ENCODE results near the gene RASSF9.

Gene RASSF9

DNA sequence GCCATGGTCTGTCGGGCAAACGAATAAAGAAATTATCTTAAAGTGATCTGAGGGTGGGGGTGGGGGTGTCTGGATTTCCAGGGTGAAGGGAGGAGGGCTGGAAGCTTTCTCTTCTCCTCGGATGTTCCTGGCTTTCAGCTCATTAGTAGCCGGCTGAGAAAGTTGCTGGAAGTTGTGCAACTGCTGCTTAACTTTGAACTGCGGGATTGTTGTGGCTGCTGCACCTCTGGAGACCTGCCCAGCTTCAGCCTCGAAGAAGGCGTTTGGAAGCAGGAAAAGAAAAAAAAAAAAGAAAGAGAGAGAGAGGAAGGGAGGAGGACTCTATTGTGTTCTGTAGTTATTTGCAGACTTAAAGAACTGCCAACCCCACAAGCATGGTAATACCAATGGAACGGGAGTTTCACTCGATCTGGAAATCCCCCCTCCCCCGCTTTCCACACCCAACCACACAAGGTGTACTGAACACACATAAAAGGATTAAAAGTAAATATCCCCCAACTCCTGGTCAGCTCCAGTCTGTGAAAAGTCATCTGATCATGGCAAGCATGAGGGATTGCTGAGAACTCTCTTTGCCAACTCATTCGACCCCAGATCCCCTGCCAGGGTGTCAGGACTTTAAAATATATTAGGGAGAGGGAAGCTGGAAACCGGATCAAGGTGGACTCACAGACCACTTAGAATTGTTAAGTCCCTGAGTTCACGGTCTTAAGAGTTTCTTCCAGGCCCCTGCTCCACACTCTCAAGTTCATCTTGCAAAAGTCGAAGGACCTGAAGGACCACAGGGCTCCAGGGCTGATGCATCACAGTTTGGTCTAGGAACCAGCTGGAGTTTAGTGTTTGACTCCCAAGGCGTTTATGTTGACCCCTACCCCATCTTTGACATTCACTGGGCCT is at the start of gene RASSF9:
RASSF9 (minus strand) TSS at position 213 of the 894 bp plus-strand sequence; CDS start at position 5, 208 bp downstream.
- peak; percentile 22 for DNase-seq (ENCODE audit: low read depth)

DNA sequence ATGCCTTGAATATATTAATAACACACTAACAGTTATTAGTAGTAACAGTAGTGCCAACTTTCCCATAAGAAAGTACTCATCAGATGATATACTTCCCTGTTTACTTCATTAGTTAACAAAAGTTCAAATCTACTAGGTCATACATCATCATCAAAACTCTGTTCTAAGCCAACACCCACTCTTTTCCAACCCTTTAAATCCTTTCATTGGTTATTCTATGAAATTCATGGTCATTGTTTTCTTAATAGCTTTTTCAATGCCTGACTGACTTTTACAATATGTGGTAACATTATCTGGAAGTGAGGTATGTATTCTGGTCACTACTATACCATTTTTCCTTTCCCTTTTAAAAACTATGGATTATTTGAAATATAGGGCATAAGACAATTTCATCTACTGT is 47.6 kb upstream of the RASSF9 start:
- DNase-seq (ENCODE audit: low read depth): no peak

DNA sequence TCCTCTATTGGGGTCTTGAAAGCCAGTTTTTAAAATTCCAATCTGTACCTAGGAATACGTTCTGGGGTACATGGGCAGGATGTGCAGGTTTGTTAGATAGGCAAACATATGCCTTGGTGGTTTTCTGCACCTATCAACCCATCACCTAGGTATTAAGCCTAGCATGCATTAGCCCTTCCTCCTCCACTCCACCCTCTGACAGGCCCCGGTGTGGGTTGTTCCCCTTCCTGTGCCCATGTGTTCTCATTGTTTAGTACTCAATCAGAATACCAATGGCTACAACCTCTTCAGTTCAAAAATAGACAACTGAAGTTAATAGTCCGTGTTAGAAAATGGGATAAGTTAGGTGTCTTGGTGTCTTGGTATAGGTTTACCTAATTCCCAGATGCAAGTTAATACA is 41.2 kb upstream of the RASSF9 start:
- no peak for DNase-seq (ENCODE audit: low read depth)

DNA sequence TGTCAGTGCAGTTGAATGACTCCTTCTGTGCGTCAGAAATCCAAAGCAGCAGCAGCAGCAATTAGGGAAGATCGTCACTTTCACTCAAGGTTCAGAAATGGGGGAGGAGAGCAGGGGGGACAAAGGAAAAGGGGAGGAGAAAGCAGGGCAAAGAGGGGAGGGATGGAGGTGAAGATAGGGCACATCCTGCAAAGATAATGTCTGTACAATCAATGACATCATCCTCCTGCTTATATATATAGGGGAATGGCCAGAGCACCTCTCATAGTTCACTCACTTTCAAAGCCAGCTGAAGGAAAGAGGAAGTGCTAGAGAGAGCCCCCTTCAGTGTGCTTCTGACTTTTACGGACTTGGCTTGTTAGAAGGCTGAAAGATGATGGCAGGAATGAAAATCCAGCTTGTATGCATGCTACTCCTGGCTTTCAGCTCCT is 37.8 kb upstream of the RASSF9 start, which contains the start of gene NTS:
NTS (plus strand) TSS at position 265 of the 431 bp plus-strand sequence; CDS start at position 374, 109 bp downstream.
- no peak for DNase-seq (ENCODE audit: low read depth)

DNA sequence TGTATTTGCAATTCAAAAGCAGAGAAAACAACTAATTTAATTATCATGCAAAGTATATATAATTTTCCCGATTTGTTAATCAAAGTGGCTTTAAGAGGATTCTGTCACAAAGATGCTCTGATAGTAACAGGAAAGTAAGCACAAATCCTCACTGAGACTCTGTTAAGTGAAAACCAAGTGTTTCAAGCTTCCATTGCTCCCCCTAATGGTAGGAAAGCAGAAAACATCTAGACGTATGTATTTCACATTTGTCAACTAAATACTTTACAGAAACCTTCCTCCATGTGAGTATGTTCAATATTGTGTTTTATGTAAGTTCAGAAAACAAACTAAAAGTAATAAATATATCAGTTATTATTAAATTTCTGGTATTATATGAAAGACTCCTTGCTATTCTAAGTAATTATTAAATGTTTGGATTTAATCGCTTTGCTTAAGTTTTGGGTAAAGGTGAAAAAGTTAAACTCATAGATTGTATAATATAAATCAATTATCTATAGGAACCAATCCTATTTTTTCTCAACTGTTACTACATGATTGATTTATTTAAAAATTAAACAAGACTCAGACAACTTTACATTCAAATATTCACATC is 36.4 kb upstream of the RASSF9 start:
- peak; percentile 56 for DNase-seq (ENCODE audit: low read depth)

DNA sequence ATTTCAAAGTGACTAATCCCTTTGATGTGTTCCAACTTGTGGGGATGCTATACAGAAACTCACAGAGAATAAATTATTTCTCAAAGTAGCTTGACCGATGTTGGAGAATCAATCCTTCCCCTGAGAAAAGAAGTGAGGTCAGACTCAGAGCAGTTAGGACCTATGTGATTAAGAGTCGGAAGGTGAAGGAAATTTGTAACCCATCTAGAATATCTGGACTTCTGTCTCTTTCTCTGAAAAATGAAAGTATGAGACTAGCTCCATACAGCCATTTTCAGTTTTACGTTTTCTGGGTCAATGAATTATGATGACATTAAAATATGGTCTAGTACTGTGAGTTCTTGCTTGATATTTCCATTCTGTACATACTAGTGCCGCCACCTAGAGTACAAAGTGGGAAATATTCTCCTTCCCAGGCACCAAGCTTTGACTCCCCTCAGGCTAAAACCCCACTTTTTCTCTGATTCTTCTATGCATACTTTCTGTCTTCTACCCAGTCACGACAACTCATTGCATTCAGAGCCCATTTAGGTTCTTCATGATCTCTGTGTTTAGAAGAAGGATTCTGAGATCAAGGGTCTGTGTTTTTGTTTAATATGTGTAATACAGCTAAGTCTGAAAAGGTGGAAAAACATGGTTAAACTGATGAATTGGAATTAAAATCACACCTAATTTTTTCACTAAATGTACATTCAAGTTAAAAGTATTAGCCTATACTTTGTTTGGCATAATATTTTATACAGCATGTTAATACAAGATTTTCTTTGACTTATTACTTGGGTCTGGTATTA is 31.0 kb upstream of the RASSF9 start:
- peak; percentile 50 for DNase-seq (ENCODE audit: low read depth)

DNA sequence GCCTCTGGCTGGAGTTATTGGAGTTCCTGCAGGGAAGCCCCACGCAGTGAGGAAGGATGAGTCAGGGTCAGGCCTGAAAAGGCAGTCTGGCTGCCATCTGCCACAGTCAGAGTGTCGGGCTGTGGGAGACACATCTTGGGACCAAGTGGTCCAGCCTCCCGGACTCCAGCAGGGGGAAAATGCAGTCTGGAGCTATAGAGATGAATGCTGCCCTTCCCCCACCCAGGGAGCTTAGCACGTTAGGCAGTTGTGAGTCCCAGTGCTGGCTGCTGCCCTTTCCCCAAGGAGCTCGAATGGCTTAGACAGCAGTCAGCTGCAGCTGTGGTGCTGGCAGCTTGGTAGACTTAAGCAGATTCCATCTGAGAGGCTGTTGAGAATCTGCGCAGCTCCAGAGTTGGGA is 29.7 kb upstream of the RASSF9 start:
- DNase-seq (ENCODE audit: low read depth): peak; percentile 2

DNA sequence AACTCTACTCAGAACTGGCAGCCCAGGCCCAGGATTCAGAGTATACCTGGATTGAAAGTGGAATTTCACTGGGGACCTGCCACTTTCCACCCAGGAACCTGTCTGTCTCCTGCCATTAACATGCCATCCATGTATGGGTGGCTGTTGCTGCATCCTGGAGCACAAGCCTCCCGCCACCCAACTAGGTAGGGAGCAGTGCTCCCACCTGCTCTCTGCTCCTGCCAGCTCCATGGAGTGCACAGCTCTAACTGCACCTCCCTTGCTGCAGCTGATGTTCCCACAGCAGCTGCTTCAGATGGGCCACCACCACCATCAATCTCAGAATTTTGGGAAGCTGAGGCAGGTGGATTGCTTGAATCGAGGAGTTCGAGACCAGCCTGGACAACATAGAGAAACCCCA is 20.8 kb upstream of the RASSF9 start:
- DNase-seq (ENCODE audit: low read depth): no peak

DNA sequence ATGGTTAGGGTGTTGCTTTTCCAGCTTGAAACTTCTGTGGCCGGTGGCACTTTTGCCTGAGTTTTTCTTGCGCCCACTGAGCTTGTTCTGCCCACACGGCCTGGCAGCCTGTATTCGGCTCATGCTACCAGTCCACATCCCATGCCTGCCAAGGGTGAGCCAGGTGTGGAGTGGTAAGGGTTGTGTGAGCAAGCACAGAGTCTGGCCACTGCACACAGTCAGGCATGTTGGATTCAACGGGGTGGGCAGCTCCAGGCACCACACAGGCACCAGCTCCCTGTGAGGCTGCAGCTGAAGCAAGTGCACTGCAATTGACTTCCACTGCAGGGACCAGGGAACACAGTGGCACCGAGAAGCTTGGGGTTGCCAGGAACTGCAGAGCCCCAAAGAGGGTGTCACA is 19.1 kb upstream of the RASSF9 start:
- no peak for DNase-seq (ENCODE audit: low read depth)

DNA sequence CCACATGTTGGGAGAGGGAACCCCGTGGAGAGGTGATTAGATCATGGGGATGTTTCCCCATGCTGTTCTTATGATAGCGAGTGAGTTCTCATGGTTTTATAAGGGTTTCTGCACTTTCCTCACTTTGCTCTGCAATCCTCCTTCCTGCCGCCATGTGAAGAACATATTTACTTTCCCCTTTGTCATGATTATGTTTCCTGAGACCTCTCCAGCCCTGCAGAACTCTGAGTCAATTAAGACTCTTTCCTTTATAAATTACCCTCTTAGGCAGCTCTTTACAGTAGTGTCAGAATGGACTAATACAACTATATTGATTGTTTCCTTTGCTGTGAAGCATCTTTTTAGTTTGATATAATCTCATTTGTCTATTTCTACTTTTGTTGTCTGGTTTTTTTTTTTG is 13.1 kb upstream of the RASSF9 start:
- no peak for DNase-seq (ENCODE audit: low read depth)

DNA sequence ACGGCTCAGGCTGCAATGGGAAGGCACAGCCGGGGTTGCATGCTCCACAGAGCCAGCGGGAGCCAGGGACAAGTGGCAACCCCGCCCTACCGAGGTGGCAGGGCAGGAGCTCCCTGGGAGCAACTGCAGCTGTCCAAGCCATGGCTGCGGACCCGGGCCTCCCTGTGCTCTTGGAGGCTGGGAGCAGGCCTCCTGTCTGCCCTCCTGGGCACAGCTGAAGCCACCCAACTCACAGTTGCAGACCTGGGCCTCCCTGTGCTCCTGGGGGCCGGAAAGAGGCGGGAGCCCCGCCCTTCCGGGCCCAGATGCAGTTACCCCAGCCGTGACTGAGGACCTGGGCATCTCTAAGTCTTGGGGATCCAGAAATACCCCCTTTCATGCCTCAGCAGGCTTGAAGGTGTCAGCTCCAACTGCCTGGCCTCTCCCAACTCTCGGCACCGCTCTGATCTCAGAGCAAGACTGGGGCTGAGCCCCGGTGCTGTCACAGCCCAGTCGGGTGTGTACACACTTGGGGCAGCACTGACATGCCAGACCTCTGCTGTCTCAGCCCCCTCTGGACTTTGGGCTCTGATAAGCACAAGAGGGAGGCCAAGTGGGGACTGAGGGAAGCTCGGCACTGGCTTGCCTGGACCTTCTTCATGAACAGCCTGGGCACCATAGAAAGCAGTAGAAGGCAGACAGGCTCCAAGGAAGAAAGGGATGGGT is 7.5 kb upstream of the RASSF9 start:
- DNase-seq (ENCODE audit: low read depth): no peak

DNA sequence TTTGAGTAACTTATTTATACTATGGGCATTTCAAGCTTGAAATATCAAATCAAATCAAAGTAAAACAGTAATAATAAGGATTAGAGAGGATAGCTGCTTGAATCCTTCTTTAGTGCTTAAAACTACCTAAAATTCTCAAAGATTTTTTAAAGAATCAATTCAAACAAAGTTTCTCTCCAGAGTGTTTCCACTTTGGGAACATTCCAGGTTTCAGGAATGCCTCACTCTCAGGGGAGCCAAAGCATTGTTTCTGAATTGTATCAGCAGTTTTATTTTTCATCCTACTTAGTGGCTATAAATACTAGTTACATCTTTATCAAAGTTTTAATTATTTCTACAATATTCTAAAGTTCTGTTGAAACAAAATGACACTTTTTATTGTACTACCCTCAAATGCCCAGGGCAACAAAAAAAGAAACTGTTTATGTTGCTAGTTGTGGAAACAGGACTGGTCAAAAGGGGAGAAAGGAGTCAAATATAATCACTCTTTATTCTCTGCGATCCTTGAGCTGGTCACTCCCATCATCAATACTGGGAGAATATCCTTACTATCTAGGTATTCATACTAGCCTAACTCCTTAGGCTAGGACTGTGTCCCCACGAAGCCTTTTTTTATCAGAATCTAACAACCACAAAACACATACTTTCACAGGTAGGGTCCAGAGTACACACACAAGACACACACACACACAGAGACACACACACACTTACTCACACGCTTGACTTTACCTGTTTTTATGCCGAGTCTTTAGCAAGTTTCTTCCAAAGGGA is 598 bp downstream of the RASSF9 start:
- no peak for DNase-seq (ENCODE audit: low read depth)

DNA sequence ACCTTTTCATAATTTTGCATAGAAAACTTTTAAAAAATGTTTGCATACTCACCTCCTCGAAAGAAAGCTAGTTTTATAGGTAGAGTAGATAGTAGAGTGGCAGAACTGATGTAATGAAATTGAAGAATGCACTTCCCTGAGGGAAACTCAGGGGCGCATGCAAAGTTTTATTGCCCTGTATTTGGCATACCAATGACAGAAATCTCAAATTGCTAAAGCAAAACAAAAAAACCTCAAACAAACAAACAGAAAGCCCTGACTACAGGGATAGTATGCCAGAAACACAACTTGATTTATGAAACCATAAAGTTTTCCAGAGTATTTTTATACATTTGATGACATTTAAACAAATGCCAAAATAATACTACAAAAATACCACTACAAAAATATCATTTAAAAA is 1.8 kb downstream of the RASSF9 start:
- no peak for DNase-seq (ENCODE audit: low read depth)

DNA sequence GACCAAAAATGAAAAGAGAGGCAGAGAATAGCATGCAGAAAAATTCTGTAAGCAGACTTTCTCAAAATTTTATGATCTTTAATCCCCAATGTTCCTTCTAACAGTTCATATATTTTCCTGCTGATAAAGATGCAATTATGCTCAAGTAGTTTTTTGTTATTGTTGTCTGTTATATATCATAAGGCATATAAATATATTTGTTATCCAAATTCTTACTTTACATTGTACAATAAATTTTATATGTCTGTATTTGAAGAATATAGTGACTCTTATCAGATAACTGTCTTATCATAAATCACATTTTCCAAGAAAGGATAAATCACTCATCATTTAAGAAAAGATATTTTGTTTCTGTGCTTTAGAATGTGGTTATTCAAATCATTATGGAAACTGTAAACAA is 2.6 kb downstream of the RASSF9 start:
- no peak for DNase-seq (ENCODE audit: low read depth)

DNA sequence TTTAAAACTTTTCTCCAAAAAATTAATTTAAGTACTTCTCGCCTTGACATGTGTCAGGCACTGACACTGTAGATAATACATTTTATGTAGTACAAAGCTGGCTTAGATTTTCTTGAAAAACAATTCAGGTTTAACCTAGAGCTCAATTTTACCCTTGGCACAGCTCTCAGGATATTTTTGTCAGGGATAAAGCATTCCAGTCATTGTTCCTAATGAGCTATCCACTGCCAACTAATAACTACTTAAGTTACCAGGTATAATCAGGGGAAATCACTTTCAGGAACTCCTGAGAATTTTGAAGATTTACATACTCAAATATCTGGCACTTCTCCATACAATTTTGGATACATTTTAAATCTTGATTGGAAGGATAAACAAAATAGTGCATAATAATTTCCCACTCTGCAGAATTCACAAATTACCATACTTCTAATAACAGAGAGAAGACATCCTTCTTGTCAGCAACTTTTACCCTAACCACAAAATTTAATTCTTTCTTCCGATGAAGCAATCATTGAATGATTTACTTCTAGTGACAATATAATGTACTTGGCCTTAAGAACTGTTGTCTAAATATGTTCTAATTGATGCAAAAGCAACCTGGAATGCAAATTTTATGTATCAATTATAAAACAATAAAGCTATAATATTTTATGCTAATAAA is 4.8 kb downstream of the RASSF9 start:
- DNase-seq (ENCODE audit: low read depth): no peak

DNA sequence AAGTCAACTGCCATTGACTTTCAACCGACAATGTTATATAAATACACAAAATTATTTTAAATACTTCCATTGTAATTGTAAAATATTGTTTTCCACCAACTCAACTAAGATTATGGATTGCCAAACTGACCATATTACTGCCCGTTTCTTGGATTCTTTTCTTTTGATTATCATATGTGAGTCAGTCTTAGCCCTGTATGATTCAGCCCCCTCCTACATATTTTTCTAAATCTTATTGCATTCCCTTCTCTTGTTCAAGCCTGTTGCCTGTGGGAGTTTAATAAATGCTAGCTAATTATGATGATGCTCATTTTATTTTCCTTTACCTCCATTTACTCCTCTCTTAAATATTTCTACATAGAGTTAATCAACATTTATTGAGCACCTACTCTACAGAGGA is 6.8 kb downstream of the RASSF9 start:
- DNase-seq (ENCODE audit: low read depth): no peak

DNA sequence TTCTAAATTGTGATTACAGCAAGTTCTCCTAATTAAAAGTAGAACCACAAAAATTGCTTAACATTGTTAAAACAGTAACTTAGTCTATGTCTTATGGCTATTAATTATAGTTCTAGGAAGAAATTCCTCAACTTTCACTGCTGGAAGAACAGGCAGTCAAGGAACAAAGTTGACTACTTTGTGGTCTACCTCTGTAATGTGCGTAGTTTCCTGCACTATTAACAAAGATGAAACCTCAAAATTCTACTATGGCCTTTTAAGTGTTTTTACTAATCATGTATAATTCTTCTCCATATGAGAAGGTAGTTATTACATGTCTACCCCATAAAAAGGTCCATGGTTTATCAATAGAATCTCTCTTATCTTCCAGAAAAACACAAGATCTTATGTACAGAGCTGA is 7.6 kb downstream of the RASSF9 start:
- DNase-seq (ENCODE audit: low read depth): no peak

DNA sequence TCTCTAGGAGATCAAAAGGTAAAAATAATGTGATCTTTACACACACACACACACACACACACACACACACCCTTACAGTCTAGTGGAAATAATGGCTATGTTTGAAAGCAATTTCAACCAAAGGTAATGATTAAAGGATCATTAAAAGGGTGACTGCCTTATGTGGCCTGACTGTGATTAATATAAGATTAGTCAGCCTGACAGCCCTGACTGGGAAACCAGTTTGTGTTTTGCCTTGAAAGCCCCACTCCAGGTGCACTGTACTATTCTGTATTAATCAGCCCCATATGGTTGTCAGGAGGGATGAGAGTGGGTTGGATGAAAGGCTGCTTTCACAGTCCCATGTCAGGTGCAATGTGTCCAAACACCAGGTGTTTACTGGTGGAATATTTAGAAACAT is 10.5 kb downstream of the RASSF9 start:
- no peak for DNase-seq (ENCODE audit: low read depth)

DNA sequence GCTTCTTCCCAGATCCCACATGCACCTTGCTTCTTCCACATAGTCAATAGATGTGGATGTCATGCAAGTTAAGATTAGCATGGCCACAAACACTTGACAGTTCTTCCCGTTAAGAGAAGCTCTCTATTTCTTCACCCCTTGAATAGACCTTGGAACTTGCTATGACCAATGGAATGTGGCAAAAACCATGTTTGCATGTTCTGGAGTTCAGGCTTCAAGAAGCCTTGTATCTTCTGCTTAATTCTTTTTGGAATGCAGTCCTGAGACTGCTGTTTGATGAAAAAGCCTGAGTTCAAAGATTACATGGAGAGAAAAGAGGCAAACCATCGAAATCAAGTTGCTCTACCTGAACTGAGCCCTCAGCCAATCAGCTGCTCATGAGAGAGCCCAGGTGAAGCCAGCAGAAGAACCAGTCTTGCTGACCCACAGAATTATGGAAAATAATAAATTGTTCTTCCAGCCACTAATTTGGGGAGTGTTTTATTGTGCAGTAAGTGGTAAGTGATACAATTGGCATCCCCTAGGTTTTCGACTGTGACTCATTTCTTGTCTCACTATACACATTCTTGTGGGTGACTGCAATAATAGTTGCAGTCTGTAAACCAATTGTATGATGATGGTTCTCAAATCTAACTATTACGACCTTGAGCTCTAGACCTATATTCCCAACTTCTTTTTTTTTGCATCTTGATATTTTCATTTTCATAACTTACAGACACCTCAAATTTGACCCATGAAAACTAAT is 12.6 kb downstream of the RASSF9 start:
- DNase-seq (ENCODE audit: low read depth): peak; percentile 15

DNA sequence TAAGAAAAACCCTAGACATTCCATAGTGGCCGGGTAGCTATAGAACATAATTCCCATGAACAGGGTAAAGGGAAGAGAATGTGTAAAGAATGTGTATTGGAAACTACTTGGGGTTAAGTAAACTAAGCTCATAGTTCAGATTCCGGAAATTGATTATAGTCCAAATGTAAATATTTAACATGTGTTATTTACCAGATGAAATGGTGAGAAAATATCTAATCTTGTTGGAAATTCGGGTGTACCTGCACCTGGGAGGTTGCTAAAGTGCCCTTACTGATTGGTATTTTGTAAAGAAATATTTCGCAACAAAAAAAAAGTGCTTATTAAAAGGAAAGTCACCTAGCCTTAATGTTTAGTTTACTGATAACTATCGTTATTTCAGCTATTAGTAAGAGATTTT is 14.4 kb downstream of the RASSF9 start:
- no peak for DNase-seq (ENCODE audit: low read depth)
